GM12892 (cell line): Measurements from ENCODE around the gene LAMB3.

Experiments
- DNase-seq: peaks from one replicate; pipeline ENCODE4 v3.0.0; 2011; ENCODE audit not compliant: insufficient read length
- FAIRE-seq: peaks from 2 replicates; lab custom pipeline; 2011; peaks lifted over from hg19 to GRCh38; lab: Jason Lieb, UNC
- POLR2A ChIP-seq: IDR thresholded peaks from 2 replicates; pipeline ENCODE4 v1.6.1; 2011; ENCODE audit warnings: low read depth, low read length, control low read depth
- POLR2AphosphoS5 ChIP-seq: IDR thresholded peaks from 2 replicates; pipeline ENCODE4 v1.6.1; 2011; ENCODE audit warnings: low read depth, low read length, control low read depth
- TAF1 ChIP-seq: IDR thresholded peaks from 2 replicates; pipeline ENCODE4 v1.6.1; 2011; ENCODE audit warnings: low read depth, mild to moderate bottlenecking, control low read depth, low read length, borderline replicate concordance

LAMB3 gene

DNA sequence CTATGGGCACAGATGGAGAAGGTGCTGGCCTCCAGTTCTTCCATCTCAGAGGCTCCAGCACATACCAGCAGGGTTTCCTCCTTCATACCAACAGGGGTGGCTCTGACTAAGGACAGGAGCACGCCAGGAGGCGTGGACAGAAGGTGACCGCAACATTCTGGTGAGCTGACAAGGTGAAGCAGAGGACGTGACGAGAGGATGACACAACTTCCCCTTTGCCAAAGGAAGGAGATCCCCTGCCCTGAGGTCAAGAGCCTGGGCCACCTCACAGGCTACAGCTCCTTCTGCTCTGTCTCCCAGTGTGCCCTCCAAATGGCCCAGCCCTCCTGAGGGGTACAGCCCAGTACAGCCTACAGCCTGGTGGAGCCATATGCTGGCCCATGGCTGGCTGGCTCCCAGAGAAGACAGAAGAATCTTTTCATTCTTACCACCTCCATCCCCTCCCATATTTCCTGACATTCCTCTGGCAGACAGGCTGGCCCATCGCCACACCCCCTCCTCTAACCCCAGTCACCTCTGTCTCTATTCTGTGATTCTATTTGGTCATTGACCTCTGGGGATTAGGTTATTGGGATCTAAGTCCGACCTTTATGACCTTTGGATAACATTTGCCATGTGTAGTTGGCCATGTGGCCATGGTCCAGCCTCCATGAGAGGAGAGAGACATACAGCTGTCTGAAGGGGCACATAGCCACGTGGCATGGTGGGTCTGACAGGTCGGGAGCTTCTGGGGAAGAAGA lies 5.1 kb upstream of the LAMB3 start:
- DNase-seq = no peak

GRCh38 chr1:209655411-209656231 lies 3.4 kb upstream of the LAMB3 start:
- DNase-seq (no peak), FAIRE-seq (no peak)
- TF ChIP-seq POLR2A = no peak
- no peak for TF ChIP-seq POLR2AphosphoS5

More for the DNA sequence above, 5.1 kb upstream of the LAMB3 start:
- TF ChIP-seq POLR2AphosphoS5 (no peak), POLR2A (no peak), TAF1 (no peak)
- peak; percentile 61 for FAIRE-seq

DNA sequence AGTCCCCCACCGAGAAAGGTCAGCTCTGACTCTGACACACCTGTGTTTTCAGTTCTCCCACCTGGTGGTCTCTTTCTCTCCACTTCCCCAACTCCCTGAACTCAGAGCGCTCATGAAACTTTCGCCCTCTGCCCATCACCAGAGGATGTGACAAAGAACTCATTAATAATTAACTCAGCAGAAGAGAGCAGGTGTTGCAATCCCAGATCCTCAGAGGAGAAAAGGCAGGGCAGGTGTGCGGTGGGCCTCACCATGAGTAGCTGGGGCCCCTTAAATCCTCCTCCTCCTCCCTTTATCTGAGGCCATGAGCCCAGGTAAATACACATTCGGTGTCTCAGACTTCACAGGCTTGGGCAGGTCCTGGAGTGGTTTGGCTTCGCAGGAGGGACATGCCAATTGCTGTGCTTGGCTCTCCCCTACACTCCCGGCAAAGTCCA lies 1.7 kb upstream of the LAMB3 start:
- FAIRE-seq (peak; percentile 64), DNase-seq (no peak)
- TF ChIP-seq POLR2A (no peak), TAF1 (no peak)

GRCh38 chr1:209652873-209653401 lies 712 bp upstream of the LAMB3 start:
- no peak for TF ChIP-seq POLR2AphosphoS5
- no peak for TF ChIP-seq TAF1
- TF ChIP-seq POLR2A = no peak
- peak; percentile 77 for FAIRE-seq
- no peak for DNase-seq

DNA sequence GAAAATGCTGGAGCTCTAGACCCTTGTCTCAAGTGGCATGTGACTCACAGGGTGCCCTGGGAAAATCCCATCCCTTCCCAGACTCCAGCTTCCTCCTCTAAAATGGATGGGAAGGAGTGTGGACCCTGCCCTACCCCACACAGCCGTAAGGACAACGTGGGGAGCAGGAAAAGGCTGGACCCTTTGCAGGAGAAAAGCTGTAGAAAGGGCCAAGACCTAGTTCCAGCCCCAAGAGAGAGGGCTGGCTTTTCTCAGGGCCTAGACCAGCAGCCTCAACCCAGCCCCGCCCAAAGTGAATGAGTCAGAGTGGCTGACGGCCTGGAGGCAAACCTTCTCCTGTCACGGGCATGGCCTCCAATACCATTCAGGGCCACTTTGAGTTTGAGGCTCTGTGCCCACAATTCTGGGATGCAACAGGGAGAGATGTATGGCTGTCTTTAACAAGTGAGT lies 1.1 kb downstream of the LAMB3 start:
- no peak for TF ChIP-seq POLR2AphosphoS5
- no peak for TF ChIP-seq POLR2A
- DNase-seq = no peak
- FAIRE-seq = no peak

DNA sequence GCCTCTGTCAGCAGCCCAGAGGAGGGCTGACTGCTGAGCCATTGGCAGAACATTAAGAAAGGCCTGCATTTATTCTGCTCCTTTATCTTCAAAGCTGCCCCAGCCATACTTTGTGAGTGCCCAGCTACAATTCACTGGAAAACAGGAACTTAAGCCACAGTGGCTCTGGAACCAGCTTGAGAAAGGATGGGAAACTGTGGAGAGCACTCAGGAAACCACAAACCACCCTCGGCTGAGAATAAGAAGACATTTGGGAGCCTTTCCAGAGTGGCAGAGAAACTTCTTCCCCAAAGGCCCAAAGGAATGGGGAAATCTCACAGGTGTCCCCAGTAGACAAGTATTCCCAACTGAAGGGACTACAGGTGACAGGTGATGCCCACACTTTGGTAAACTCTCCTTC lies 1.8 kb downstream of the LAMB3 start:
- no peak for TF ChIP-seq POLR2AphosphoS5
- no peak for TF ChIP-seq TAF1
- no peak for TF ChIP-seq POLR2A
- DNase-seq (no peak), FAIRE-seq (no peak)

DNA sequence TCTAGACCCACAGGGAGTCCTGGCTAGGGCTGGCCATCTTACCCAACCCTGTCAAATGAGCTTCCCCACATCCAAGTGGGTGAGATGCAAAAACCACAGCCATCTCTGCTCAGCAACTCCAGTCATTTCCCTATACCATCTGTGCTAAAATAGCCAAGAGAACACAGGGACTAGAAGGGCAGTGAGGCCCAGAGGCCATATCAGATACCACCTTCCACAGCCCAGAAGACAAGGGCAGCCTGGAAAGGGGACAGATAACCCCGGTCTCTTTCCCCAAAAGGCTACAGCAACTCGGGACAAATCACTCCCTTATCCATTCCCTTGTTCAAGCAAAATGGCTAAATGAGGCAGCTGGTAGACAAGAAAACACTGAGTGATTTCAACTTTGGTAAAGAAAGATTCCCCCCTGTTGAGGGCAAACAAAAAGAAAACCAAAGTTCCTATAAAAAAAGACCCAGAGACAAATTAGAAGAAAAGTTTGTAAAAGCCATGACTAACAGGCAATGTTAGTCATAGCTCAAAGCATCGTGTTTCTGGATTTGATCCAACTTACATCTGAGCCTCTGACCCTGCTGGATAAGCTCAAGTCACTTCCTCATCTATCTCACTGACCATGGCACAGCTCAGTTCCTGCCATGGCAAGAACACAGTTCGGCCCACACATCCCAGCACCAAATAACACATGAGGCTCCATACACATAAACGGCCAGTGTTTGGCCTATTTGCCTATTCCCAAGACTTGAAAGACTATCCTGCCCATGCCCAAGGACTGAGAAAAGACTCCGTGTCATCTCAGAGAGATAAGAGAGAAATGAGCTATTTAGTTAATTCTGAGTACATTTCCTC lies 3.1 kb downstream of the LAMB3 start:
- DNase-seq (no peak), FAIRE-seq (no peak)
- TF ChIP-seq POLR2A = no peak
- no peak for TF ChIP-seq POLR2AphosphoS5
- no peak for TF ChIP-seq TAF1

DNA sequence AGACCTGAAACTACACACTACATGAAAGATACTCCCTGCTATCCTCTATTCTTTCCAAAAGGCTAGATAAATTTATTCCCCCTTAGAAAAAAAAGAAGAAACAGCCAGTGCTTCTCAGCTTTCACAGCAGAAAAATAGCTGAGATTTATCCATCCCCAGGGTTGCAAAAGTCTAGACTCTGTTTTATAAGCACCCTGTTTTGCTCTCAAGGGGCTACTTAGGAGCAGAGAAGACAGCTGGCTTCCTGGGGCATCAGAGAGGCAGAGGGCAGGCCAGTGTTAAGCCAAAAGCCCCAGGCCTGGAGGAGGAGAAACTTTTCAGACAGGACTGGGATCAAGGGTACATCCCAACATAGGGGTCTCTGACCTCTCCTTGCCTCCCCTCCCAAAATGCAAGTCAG lies 3.9 kb downstream of the LAMB3 start:
- no peak for DNase-seq
- FAIRE-seq = no peak
- TF ChIP-seq POLR2A = no peak
- no peak for TF ChIP-seq POLR2AphosphoS5
- TF ChIP-seq TAF1 = no peak

DNA sequence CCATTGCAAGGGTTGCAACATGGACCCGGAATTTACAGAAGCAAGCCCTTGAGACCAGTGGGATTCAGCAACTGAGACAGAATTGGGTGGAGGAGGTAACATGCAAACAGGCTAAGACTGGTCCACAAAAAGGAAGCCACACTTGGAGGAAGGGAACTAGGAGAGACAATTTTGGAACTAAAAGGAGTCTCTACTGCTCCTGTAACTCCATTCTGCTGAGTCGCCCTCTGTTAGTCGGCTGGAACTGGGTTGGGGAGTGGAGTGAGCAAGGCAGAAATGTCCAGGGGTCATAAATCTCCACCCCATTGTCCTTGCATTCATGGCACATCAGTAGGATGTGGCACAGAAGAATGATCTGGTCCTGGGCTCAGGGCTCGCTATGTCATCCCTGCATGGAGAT lies 5.1 kb downstream of the LAMB3 start:
- TF ChIP-seq TAF1 = no peak
- no peak for TF ChIP-seq POLR2AphosphoS5
- TF ChIP-seq POLR2A = no peak
- DNase-seq (no peak), FAIRE-seq (no peak)

DNA sequence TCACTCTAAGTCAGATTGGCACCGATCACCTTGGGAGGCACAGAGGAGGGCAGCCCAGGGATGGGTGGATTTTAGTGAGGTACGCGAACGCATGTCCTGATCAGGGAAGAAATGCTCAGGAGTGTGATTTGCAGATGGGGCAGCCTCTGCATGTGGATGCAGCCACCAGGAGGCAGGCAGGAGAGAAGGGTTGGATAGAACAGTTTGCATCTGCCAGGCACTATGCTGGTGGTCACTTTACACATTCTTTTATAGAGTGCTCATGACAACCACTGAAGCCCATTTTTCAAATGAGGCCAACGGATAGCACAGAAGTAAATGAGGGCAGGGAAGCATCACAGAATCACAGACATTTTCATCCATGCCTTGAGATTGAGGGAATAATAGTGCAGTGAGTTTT lies 5.7 kb downstream of the LAMB3 start:
- DNase-seq = no peak
- TF ChIP-seq TAF1 (no peak), POLR2A (no peak), POLR2AphosphoS5 (no peak)
- no peak for FAIRE-seq
